Sigmoid colon (tissue), 4 donors: ENCODE results near the gene KCNJ6.

Experiments used
- CTCF ChIP-seq, 4 experiments: fragments of 450-650 bp in 3 of 4; fragments of 200-600 bp in 1 of 4; IDR thresholded peaks; one replicate each; pipeline ENCODE4 v1.5.1; 2016 to 2019; ENCODE audit warnings: antibody characterized with exemption in 4 of 4, mild to moderate bottlenecking in 3 of 4, moderate library complexity in 2 of 4
- EP300 ChIP-seq, 4 donors: sonication (generic); formaldehyde crosslinking; IDR thresholded peaks; one replicate each; pipeline ENCODE4 v1.6.1; 2017; ENCODE audit warnings: antibody characterized with exemption in 4 of 4
- POLR2A ChIP-seq, 2 donors: fragments of 450-650 bp; IDR thresholded peaks; one replicate each; pipeline ENCODE4 v1.6.1; 2016; ENCODE audit warnings: antibody characterized with exemption in 2 of 2, mild to moderate bottlenecking in 2 of 2, moderate library complexity in 2 of 2
- POLR2AphosphoS5 ChIP-seq, 4 donors: sonication (generic); formaldehyde crosslinking; IDR thresholded peaks; one replicate each; pipeline ENCODE4 v1.6.1; 2017; ENCODE audit warnings: antibody characterized with exemption in 4 of 4

GRCh38 chr21:37659874-37660273 lies 256.4 kb downstream of the KCNJ6 start:
- TF ChIP-seq POLR2A (IDR thresholded peaks at IDR 0.05) (no peak), CTCF (IDR thresholded peaks at IDR 0.05) (no peak), POLR2AphosphoS5 (IDR thresholded peaks at IDR 0.05) (no peak), EP300 (IDR thresholded peaks at IDR 0.05) (no peak)
